ENCODE data around the gene ATP4B.

- no peak for TF ChIP-seq CTCF (IDR thresholded peaks at IDR 0.05; ENCODE audit: low read length)
- no peak for TF ChIP-seq EZH2 (IDR thresholded peaks at IDR 0.05; ENCODE audit: borderline replicate concordance, low read length)
Measured at GRCh38 chr13:113642563-113642962, 15.4 kb downstream of the ATP4B start.
